Activated naive CD8-positive, alpha-beta T cell treated with anti-CD3 and anti-CD28 coated beads, Interleukin-2, amount 10 ng/mL, durations not matched to agents 7 days and 5 days (primary cell): ENCODE data around the gene C19orf85. TPM values are rescaled to one million over a fixed set of nuclear protein-coding genes. Genes with fewer than 3 reads are reported as not detected.

Experiments
- ATAC-seq: fragments of 150-1000 bp; cut with Tn5 transposase; one replicate; pipeline ENCODE4 v1.10.0; 2021; ENCODE audit warnings: low read depth, moderate library complexity
- POLR2A ChIA-PET: fragments of 350-600 bp; sonication (Branson Sonifier 250); formaldehyde crosslinking; loops from one replicate; lab custom pipeline; 2021; ENCODE audit warnings: antibody characterized with exemption; lab: Charles Lee
- DNase-seq: peaks from one replicate; pipeline ENCODE4 v3.0.0; 2021
- H3K27ac Mint-ChIP-seq: one replicate; pipeline ENCODE4 v1.8.0; 2022; ENCODE audit warnings: mild to moderate bottlenecking, mixed read lengths
- H3K27me3 Mint-ChIP-seq: one replicate; pipeline ENCODE4 v1.8.0; 2022; ENCODE audit warnings: mild to moderate bottlenecking, moderate library complexity, mixed read lengths
- H3K36me3 Mint-ChIP-seq: one replicate; pipeline ENCODE4 v1.8.0; 2021; ENCODE audit warnings: mild to moderate bottlenecking, mixed read lengths
- H3K4me1 Mint-ChIP-seq: one replicate; pipeline ENCODE4 v1.8.0; 2021; ENCODE audit warnings: mixed read lengths
- H3K4me3 Mint-ChIP-seq: one replicate; pipeline ENCODE4 v1.8.0; 2022; ENCODE audit warnings: mild to moderate bottlenecking, moderate library complexity, mixed read lengths
- H3K9me3 Mint-ChIP-seq: one replicate; pipeline ENCODE4 v1.8.0; 2021; ENCODE audit warnings: mixed read lengths
- total RNA-seq, 2 experiments: library from RNA; stranded (reverse); gene quantifications; one replicate each; pipeline ENCODE4 v1.2.3, GENCODE V29; 2021

The C19orf85 gene
- total RNA-seq, 2 experiments from 2014 or later = not detected

- DNase-seq (peak; percentile 35), ATAC-seq (peak; percentile 53)
- no peaks in the 10 kb centered on the region for H3K9me3 Mint-ChIP-seq
- no peaks in the 10 kb centered on the region for H3K4me1 Mint-ChIP-seq
- peak overlapping the region; percentile 74 for H3K4me3 Mint-ChIP-seq
- POLR2A ChIA-PET = interaction anchor here (0.9 to 1.2 kb wide), 3 partner anchors 9 to 138 kb away, joined by 3 to 7 read pairs (median 3); partner anchors contain the start of gene NAT14
- peaks cover 6% of the 10 kb centered on the region for H3K27me3 Mint-ChIP-seq
- H3K27ac Mint-ChIP-seq = peak overlapping the region; percentile 63
- no peaks in the 10 kb centered on the region for H3K36me3 Mint-ChIP-seq
Measured at GRCh38 chr19:55494172-55494761, 29.7 kb upstream of the C19orf85 start.

DNA sequence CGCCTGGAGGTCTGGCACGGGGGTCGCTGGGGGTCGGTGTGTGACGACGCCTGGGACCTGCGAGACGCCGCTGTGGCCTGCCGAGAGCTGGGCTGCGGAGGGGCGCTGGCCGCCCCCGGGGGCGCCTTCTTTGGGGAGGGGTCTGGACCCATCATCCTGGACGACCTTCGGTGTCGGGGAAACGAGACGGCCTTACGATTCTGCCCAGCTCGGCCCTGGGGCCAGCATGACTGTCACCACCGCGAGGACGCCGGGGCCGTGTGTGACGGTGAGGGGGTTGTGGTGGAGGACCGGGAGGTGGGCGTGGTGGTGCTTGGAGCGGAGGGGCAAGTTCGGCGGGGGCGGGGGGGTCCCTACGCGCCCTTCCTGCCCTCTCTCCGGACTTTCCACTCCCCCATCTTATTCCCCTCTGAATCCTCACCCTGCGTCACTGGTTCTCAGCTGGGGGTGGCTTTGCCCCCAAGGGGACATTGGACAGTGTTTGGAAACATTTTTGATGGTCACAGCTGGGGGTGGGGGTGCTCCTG is 29.2 kb upstream of the C19orf85 start:
- POLR2A ChIA-PET = interaction anchor here (0.9 to 1.2 kb wide), 2 partner anchors 9 to 75 kb away, joined by 3 to 7 read pairs; partner anchors contain the start of gene NAT14
- no peak overlapping the region for H3K4me3 Mint-ChIP-seq

DNA sequence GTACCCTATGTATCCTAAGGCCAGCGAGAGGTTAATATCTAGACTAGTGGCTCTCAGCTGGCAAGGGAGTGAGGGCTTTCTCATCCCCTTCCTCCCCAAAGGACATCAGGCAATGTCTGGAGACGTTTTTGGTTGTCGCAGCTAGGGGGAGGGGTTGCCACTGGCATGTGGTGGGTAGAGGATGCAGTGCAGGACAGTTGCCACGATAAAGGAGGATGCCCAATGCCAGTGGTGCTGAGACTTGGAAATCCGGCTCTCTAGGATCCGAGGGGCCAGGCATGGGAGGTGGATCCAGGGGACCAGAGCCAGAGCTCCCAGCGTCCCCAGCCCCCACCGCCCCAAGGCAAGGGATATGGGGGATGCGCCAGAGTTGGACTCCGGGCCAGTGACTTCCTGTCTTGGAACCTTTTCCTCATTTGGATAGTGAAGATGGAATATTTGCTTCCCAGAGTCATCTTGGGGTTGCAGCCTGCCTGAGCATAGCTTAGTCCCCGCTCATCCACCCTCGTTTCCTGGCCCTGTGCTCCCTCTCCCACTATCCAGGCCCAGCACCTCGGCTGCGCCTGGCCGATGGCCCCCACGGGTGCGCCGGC is 28.6 kb upstream of the C19orf85 start:
- ATAC-seq (no peak), DNase-seq (no peak)
- Mint-ChIP-seq H3K4me3 (no peak overlapping the region), H3K36me3 (no peaks in the 10 kb centered on the region), H3K9me3 (no peaks in the 10 kb centered on the region), H3K4me1 (no peaks in the 10 kb centered on the region), H3K27ac (no peak overlapping the region), H3K27me3 (peaks cover 8% of the 10 kb centered on the region)
- POLR2A ChIA-PET = interaction anchor here (1.1 kb wide), 1 partner anchor 17 kb away, joined by 3 read pairs; the partner anchor contains the start of gene ZNF628

More for the DNA sequence above, 29.2 kb upstream of the C19orf85 start:
- Mint-ChIP-seq H3K27ac (no peak overlapping the region), H3K36me3 (no peaks in the 10 kb centered on the region), H3K9me3 (no peaks in the 10 kb centered on the region), H3K4me1 (no peaks in the 10 kb centered on the region), H3K27me3 (peaks cover 6% of the 10 kb centered on the region)
- DNase-seq (no peak), ATAC-seq (no peak)

DNA sequence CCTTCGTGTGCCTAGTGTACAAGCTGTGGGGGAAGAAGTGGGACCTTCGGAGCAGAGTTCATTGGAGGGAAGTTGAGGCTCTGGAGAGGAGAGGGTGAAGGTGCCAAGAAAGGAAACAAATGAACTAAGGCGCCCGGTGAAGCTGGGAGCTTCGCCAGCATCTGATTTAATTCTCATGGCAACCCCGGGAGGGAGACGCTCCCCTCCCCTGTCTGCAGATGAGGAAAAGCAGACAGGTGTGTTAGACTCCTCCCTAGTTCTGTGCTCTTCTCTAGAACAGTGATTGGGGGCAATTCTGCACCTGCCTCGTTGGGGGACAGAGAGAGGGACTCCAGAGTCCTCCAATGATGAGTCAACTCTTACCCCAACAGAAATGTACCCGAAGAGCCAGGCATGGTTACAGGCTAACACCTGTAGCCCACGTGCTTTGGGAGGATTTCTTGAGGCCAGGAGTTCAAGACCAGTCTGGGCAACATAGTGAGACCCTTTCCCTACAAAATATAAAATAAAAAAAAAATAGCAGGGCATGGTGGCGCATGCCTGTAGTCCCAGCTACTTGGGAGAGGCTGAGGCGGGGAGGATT is 27.9 kb upstream of the C19orf85 start:
- H3K4me3 Mint-ChIP-seq = no peak overlapping the region
- H3K36me3 Mint-ChIP-seq = no peaks in the 10 kb centered on the region
- H3K27ac Mint-ChIP-seq = no peak overlapping the region
- H3K9me3 Mint-ChIP-seq = no peaks in the 10 kb centered on the region
- POLR2A ChIA-PET = interaction anchor here (1.0 to 1.1 kb wide), 2 partner anchors 15 to 16 kb away, joined by 3 read pairs; partner anchors contain the start of gene ZNF628
- no peak for ATAC-seq
- no peaks in the 10 kb centered on the region for H3K4me1 Mint-ChIP-seq
- DNase-seq = no peak
- H3K27me3 Mint-ChIP-seq = peaks cover 8% of the 10 kb centered on the region

- Mint-ChIP-seq H3K4me3 (no peak overlapping the region), H3K36me3 (no peaks in the 10 kb centered on the region), H3K27me3 (peaks cover 8% of the 10 kb centered on the region), H3K27ac (no peak overlapping the region), H3K4me1 (no peaks in the 10 kb centered on the region), H3K9me3 (no peaks in the 10 kb centered on the region)
- DNase-seq (no peak), ATAC-seq (no peak)
- POLR2A ChIA-PET = interaction anchor here (1.0 to 1.1 kb wide), 3 partner anchors 16 kb away, joined by 3 read pairs; partner anchors contain the start of gene ZNF628
Measured at GRCh38 chr19:55491546-55492360, 27.2 kb upstream of the C19orf85 start.

DNA sequence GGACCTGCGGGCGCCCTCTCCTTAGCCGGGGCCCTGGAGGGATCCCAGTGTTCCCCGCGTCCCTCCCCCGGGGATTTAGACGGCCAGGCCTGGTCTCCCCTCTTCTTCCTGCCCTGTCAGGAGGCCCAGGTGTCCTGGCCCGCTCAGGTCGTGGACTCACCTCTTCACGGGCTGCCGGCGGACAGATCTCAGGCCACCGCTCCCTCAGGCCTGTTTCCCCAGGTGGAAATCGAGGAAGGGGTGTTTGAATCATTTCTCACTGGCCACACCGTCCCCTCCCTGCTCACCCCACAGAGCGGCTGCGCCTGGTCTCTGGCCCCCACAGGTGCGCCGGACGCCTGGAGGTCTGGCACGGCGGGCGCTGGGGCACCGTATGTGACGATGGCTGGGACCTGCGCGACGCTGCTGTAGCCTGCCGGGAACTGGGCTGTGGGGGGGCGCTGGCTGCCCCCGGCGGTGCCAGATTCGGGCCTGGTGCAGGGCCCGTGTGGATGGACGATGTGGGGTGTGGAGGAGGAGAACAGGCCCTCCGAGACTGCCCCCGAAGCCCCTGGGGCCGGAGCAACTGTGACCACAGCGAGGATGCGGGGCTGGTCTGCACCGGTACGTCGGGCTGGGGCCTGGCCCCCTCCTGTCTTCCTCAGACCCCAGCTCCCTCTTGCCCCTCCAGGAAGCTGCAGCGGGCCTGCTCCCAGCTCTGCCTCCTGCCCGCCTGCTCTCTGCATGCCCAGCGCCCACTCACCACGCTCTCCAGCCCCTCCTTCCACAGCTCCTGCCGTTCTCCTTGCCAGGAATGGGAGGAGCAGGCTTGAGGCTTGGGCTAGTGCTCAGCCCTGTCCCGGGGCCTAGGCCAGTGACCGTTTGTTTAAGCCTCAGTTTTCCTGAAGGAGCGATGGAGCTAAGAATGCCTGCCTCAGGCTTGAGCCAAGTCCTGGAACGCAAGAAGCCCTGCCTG is 26.2 kb upstream of the C19orf85 start:
- DNase-seq (no peak), ATAC-seq (no peak)
- Mint-ChIP-seq H3K4me3 (no peak overlapping the region), H3K36me3 (no peaks in the 10 kb centered on the region), H3K4me1 (peaks cover 4% of the 10 kb centered on the region), H3K27ac (no peak overlapping the region), H3K27me3 (peaks cover 8% of the 10 kb centered on the region), H3K9me3 (no peaks in the 10 kb centered on the region)
- POLR2A ChIA-PET = interaction anchor here (0.5 to 1.1 kb wide), 2 partner anchors 15 to 114 kb away, joined by 3 read pairs; partner anchors contain the start of gene ZNF628

- DNase-seq (no peak), ATAC-seq (no peak)
- Mint-ChIP-seq H3K36me3 (no peaks in the 10 kb centered on the region), H3K27ac (no peak overlapping the region), H3K27me3 (peaks cover 8% of the 10 kb centered on the region), H3K4me1 (peaks cover 4% of the 10 kb centered on the region), H3K9me3 (no peaks in the 10 kb centered on the region), H3K4me3 (no peak overlapping the region)
- POLR2A ChIA-PET = interaction anchor here (0.5 kb wide), 1 partner anchor 115 kb away, joined by 3 read pairs; no protein-coding TSS in a partner anchor
Measured at GRCh38 chr19:55489711-55490477, 25.3 kb upstream of the C19orf85 start.

- Mint-ChIP-seq H3K4me3 (no peak overlapping the region), H3K27ac (no peak overlapping the region), H3K36me3 (no peaks in the 10 kb centered on the region), H3K9me3 (no peaks in the 10 kb centered on the region), H3K4me1 (peaks cover 4% of the 10 kb centered on the region), H3K27me3 (peaks cover 7% of the 10 kb centered on the region)
- POLR2A ChIA-PET = no interaction called here
- DNase-seq = no peak
- no peak for ATAC-seq
Measured at GRCh38 chr19:55488986-55489710, 24.6 kb upstream of the C19orf85 start.

- no peaks in the 10 kb centered on the region for H3K9me3 Mint-ChIP-seq
Measured at GRCh38 chr19:55487924-55488687, 23.6 kb upstream of the C19orf85 start, which contains the start of gene SSC5D. Gene SSC5D (plus strand): TSS chr19:55488436. CDS start chr19:55488590, 154 bp downstream.

More at GRCh38 chr19:55487924-55488687, 23.6 kb upstream of the C19orf85 start, which contains the start of gene SSC5D:
- H3K36me3 Mint-ChIP-seq = no peaks in the 10 kb centered on the region
- DNase-seq = no peak
- ATAC-seq = no peak
- POLR2A ChIA-PET = interaction anchor here (1.8 kb wide), 1 partner anchor 12 kb away, joined by 10 read pairs; the partner anchor contains the start of gene ZNF628
- H3K4me1 Mint-ChIP-seq = peaks cover 4% of the 10 kb centered on the region
- H3K27me3 Mint-ChIP-seq = peaks cover 6% of the 10 kb centered on the region
- no peak within 1 kb of the TSS for H3K4me3 Mint-ChIP-seq
- peak within 1 kb of the TSS; percentile 30 for H3K27ac Mint-ChIP-seq
